Measurements from ENCODE around the gene CLCA2. TPM values are rescaled to one million over a fixed set of nuclear protein-coding genes. Genes with fewer than 3 reads are reported as not detected.

The CLCA2 gene
- total RNA-seq, 1 donor from 2014 or later: not detected

- no peaks in the 10 kb centered on the region for H3K36me3 Mint-ChIP-seq
- H3K27ac Mint-ChIP-seq: no peak overlapping the region
- H4K20me1 ChIP-seq (ENCODE audit: low read depth): no peaks in the 10 kb centered on the region
- no peaks in the 10 kb centered on the region for H3K36me3 ChIP-seq
- no peaks in the 10 kb centered on the region for H3F3A ChIP-seq (ENCODE audit: low read depth)
- H3K4me1 Mint-ChIP-seq: peaks cover 3% of the 10 kb centered on the region
- H3K4me2 ChIP-seq: no peak overlapping the region
- no peak overlapping the region for H3K9ac ChIP-seq
- DNase-seq (ENCODE audit: low spot score): no peak
- no peaks in the 10 kb centered on the region for H3K9me3 ChIP-seq (ENCODE audit: low read depth)
- no peak overlapping the region for H3K27ac ChIP-seq
- H3K79me2 ChIP-seq (ENCODE audit: low read depth): no peaks in the 10 kb centered on the region
- no peaks in the 10 kb centered on the region for H3K9me3 Mint-ChIP-seq
- no peak overlapping the region for H2AFZ ChIP-seq (replicated peaks)
- no peak overlapping the region for H3K4me3 ChIP-seq
- no peak for TF ChIP-seq EZH2 (IDR thresholded peaks at IDR 0.05)
- no peak for TF ChIP-seq CTCF (IDR thresholded peaks at IDR 0.05)
- no peak for TF ChIP-seq EZH2phosphoT487 (IDR thresholded peaks at IDR 0.05)
- no peak overlapping the region for H3K4me3 Mint-ChIP-seq
- H3K4me1 ChIP-seq: no peaks in the 10 kb centered on the region
- no peaks in the 10 kb centered on the region for H3K27me3 ChIP-seq
- H3K27me3 Mint-ChIP-seq (ENCODE audit: insufficient read depth, low read depth): no peaks in the 10 kb centered on the region
These were observed 5.3 kb downstream of the CLCA2 start for GRCh38 chr1:86429122-86429725.

- TF ChIP-seq EZH2 (IDR thresholded peaks at IDR 0.05) (no peak), CTCF (IDR thresholded peaks at IDR 0.05) (no peak), EZH2phosphoT487 (IDR thresholded peaks at IDR 0.05) (no peak)
- DNase-seq (ENCODE audit: low spot score): no peak
These were observed 5.9 kb downstream of the CLCA2 start for GRCh38 chr1:86429835-86430234.

GRCh38 chr1:86430376-86430775, 6.4 kb downstream of the CLCA2 start:
- Histone ChIP-seq H3K9me3 (ENCODE audit: low read depth) (no peaks in the 10 kb centered on the region), H3K27me3 (no peaks in the 10 kb centered on the region), H3K27ac (no peak overlapping the region), H4K20me1 (ENCODE audit: low read depth) (no peaks in the 10 kb centered on the region), H3F3A (ENCODE audit: low read depth) (no peaks in the 10 kb centered on the region), H3K4me2 (no peak overlapping the region), H3K36me3 (no peaks in the 10 kb centered on the region), H3K79me2 (ENCODE audit: low read depth) (no peaks in the 10 kb centered on the region), H3K4me1 (no peaks in the 10 kb centered on the region), H2AFZ (replicated peaks) (no peak overlapping the region), H3K4me3 (no peak overlapping the region), H3K9ac (no peak overlapping the region)
- no peak overlapping the region for H3K27ac Mint-ChIP-seq
- no peaks in the 10 kb centered on the region for H3K9me3 Mint-ChIP-seq
- no peaks in the 10 kb centered on the region for H3K36me3 Mint-ChIP-seq
- H3K4me1 Mint-ChIP-seq: peaks cover 10% of the 10 kb centered on the region
- DNase-seq (ENCODE audit: low spot score): no peak
- no peak overlapping the region for H3K4me3 Mint-ChIP-seq
- no peak for TF ChIP-seq EZH2 (IDR thresholded peaks at IDR 0.05)
- TF ChIP-seq CTCF (IDR thresholded peaks at IDR 0.05): no peak
- TF ChIP-seq EZH2phosphoT487 (IDR thresholded peaks at IDR 0.05): no peak
- no peaks in the 10 kb centered on the region for H3K27me3 Mint-ChIP-seq (ENCODE audit: insufficient read depth, low read depth)

More at GRCh38 chr1:86429835-86430234, 5.9 kb downstream of the CLCA2 start:
- Mint-ChIP-seq H3K36me3 (no peaks in the 10 kb centered on the region), H3K27ac (no peak overlapping the region), H3K4me1 (peaks cover 4% of the 10 kb centered on the region), H3K9me3 (no peaks in the 10 kb centered on the region), H3K27me3 (ENCODE audit: insufficient read depth, low read depth) (no peaks in the 10 kb centered on the region), H3K4me3 (no peak overlapping the region)
- no peaks in the 10 kb centered on the region for H3K36me3 ChIP-seq
- no peak overlapping the region for H2AFZ ChIP-seq (replicated peaks)
- H3F3A ChIP-seq (ENCODE audit: low read depth): no peaks in the 10 kb centered on the region
- no peaks in the 10 kb centered on the region for H3K27me3 ChIP-seq
- no peak overlapping the region for H3K27ac ChIP-seq
- no peak overlapping the region for H3K4me2 ChIP-seq
- no peaks in the 10 kb centered on the region for H3K79me2 ChIP-seq (ENCODE audit: low read depth)
- H4K20me1 ChIP-seq (ENCODE audit: low read depth): no peaks in the 10 kb centered on the region
- H3K9ac ChIP-seq: no peak overlapping the region
- H3K4me3 ChIP-seq: no peak overlapping the region
- H3K4me1 ChIP-seq: no peaks in the 10 kb centered on the region
- H3K9me3 ChIP-seq (ENCODE audit: low read depth): no peaks in the 10 kb centered on the region

Data from neural progenitor cell (in vitro differentiated cells).